Caki2 (cell line): ENCODE measurements around the gene KIAA1217. TPM values are rescaled to one million over a fixed set of nuclear protein-coding genes. Genes with fewer than 3 reads are reported as not detected.
"Not testable (repeated sequence)": the region's sequence is repeated elsewhere in the genome, so short reads cannot be mapped to it uniquely, and the experiment has no call there.

Source experiments
- DNase-seq: peaks from one replicate; pipeline ENCODE4 v3.0.0-alpha.2; 2015; ENCODE audit warnings: low read depth
- in situ Hi-C: cut with HindIII; loops from 2 replicates; pipeline ENCODE4 v1.10.0; 2016; ENCODE audit warnings: low sequenced_read_pairs, low pct_unique_long_range_greater_than_20kb, mixed read lengths
- total RNA-seq: library from RNA; depleted of rRNA; stranded (reverse); fragments of >200 nt; shearing (Covaris generic); gene quantifications from 2 replicates; pipeline ENCODE4 v1.2.3, GENCODE V29; 2014; ENCODE audit warnings: low replicate concordance

Gene KIAA1217
- total RNA-seq, 1 experiment from 2014 or later: 0.95 TPM

DNA sequence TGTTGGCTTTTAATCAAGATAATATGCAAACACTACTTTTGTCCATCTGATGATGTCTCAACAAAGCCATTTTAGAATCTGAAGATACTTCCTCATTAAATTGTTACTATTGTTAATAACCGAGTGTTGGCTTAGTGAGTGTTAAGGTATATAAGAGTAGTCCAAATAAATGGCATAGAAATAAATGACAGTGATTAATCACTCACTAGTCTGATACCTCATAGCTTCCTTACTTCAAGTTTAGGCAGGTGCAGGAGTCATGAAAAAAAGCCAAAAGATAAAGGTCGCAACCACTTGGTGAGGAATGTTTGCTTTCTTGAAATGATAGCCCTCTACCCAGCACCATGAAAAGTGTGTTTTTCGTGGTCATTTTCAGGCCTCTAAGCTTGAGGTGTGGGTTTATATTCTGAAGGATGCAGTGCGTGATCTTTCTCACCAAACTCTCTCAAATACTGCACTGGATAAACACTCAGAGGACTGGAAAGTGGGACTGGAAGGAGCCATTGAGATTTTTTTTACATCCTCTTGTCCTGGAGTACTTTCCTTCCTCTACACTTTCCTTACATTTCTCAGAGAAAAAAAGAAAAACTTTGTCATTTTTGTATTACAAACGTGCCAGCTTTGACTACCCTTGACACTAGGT is 138.1 kb downstream of the KIAA1217 start:
- no peak for DNase-seq
- in situ Hi-C loops: no loop called here

DNA sequence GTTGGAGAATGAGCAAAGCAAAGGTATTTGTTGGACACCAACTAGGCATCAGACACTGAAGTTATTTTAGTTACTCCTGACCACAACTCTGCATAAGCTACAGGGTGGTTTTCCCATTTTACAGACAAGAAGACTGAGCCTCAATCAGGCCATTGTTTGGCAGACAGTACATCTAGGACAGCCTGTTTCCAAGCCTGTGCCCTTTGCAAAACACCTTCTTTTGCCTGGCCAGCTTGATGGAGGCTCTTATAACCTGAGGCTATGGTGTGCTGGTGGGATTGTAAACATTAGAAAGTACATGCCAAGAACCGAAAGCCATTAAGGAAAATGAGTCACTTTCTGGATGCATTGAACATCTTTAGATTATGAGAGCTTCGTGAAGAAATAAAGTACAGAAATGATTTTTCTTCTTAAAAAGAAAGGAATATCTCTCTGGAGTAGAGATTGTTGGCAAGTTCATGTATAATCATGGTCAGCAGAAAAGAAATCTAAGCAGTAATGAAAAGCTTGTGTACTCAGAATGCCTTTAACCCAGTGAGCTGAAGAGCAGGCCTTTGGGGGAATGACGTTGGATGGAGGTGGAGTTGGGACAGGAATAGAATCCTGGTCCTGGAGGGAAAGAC is 140.6 kb downstream of the KIAA1217 start:
- in situ Hi-C loops: no loop called here
- DNase-seq: no peak

DNA sequence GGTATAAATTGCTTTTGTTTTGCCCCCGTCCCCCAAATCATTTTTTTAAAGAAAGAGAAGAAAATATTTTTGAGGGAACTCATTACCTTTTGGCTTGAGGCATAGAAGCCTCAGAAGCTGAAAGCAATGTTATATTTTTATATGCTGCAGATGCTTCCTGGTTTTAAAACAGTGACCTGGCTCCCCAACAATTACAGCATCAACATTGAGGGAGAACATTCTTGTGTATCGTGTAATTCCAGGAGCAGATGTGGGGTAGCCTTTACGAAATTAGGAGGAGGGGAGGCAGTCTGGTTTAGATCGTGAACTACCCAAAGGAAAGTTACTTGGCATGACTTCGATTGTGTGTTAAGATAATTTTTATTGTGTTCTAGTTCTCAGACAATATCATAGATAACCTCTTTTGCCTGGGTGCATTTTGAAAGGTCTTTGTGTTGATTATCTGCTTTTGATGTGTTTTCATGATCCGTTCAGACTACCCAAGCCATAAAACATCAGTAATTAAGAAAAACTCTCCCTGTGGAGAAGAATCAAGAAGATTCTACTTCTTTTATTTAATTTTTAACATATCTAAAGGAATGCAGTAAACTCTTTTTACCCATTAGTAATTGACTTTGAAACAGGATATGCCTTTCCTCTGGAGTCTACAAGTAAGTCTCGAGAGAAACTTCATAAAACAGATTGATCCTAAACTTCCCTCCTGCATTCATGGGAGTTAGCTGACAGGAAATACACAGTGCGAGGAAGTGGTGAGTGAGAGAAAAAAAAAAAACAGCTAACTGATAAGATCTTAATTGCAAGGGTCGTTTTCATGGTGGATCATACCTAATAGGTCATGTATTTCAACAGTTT is 141.4 kb downstream of the KIAA1217 start:
- in situ Hi-C loops: no loop called here

DNA sequence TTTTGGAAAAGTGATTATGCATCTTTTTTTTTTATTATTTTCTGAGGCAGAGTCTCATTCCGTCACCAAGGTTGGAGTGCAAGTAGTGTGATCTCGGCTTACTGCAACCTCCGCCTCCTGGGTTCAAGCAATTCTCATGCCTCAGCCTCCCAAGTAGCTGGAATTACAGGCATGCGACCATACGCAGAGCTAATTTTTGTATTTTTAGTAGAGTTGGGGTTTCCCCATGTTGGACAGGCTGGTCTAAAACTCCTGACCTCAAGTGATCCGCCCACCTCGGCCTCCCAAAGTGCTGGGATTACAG is 141.9 kb downstream of the KIAA1217 start:
- DNase-seq, in situ Hi-C loops: not testable (repeated sequence)

More for the DNA sequence above, 141.4 kb downstream of the KIAA1217 start:
- DNase-seq: no peak

DNA sequence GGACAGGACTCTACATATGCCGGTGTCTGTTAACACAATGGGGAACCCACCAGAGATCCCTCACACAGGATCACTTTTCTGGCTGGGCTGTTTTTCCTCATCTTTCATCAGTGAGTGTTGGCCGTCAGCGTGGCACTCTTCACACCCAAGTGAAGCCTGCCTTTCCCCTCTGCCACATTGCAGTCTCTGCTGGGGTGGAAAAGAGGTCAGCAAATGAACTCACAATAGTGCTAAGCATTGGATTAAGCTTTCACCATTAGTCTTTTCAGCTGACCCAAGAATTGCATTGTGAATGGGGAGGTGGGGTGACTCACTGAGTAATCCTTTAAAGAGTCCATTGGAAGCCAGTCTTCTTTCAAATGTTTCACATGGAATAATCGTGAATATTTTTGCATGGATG is 143.0 kb downstream of the KIAA1217 start:
- in situ Hi-C loops: no loop called here
- no peak for DNase-seq

DNA sequence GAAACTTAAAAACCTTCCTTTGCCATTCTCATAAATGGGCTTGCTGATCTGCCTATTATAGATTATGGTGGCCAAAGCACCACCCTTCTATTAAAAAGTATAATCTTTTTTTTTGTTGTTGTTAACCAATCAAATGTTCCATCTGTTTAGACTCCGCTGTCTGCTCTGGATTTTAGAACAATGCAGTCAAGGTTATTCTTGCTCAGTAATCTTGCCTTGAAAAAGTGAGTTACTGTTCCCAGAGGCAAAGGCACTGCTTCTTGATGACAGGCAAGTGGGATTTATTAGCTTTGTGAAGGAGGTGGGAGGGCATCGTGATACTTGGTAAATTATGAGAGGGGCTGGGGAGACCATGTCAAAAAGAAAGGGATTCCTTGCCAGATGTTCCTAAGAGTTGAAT is 143.5 kb downstream of the KIAA1217 start:
- in situ Hi-C loops: no loop called here
- DNase-seq: no peak

DNA sequence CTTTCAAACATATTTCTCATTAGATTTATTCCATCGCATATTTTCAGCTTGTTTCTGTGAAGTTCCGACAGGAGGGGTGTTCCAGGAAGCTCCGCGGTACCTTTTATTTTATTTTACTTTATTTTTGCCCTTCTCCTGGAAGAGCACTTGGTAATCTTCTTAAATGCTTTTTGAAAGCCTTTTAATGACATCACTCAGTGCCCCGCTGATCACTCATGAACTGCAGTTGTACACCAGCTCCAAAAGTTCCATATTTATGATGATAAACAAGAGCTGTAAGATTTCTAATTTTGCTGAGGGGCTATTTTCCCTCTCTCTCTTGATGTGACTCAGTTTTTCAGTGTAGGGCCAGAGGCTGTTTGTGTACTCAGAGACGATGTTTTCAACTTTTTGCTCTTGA is 144.4 kb downstream of the KIAA1217 start:
- DNase-seq: no peak
- in situ Hi-C loops: no loop called here

DNA sequence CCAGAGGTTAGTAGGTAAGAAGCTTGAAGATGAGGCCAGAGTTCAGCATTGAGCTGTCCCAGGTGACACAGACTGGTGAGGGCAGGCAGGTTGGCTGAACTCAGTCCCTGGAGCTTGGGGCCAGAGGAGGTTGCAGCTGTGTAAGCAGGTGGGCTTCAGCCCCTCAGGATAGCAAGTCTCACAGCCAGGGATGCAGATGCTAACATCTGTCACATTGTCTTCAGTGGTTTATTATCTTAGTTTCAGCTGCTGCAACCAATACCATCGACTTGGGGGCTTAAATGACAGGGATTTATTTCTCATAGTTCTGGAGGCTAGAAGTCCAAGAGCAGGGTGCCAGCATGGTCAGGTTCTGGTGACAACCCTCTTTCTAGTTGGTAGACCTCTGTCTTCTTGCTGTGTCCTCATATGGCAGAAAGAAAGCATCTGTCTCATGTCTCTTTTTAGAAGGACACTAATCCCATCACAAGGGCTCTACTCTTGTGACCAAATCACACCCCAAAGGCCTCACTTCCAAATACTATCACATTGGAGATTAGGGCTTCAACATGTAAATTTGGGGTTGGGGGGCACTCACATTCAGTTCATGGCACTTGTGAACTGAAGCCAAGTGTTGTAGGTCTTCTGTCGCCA is 146.2 kb downstream of the KIAA1217 start:
- in situ Hi-C loops: no loop called here
- no peak for DNase-seq

DNA sequence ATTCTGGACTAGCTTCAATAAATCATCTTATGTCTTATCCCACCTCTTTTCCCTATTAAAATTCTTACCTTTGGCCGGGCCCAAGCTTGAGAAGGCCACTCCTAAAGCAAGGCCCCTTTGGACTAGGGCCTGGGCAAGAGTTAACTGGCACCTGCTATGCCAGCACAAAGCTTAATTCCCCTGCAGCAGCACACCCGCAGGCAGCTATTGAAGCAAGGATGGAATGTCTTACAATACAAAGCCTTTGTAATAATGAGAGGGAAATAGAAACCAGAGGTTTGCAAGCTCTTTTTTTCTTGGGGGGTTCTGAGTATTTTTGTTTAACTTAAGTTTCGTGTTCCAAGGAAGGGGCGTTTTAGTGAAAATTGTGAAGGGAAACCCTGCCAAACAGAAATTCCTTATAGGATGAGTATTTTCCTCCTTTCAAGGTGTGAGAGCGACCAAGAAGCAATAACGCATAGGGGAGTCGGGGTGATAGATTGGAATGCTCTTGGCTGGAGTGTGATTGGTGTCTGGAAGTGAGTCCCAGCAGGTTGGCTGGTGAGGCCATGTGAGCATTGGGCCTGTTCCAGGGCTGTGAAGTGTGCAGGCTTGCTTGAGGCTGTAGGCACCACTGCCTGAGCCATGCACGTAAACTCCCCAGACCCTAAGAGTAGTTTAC is 148.5 kb downstream of the KIAA1217 start:
- no peak for DNase-seq
- in situ Hi-C loops: no loop called here

DNA sequence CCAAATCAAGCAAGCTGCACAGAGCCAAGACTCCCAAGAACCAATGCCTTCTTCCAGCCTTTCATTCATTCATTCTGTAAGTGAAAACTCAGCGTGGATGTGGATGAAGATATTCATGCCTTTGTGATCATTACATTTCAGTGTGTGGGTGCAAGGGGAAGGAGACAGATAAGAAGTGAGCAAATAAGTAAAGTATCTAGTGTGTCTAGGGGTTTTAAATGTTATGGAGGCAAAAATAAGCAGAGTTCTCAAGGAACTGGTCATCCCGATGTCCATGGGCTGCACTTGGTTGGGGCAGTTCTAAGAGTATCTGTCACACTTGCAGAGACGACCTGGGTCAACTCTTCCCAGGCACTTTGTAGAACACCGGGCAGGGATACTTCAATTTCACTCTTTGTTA is 149.1 kb downstream of the KIAA1217 start:
- in situ Hi-C loops: no loop called here
- DNase-seq: no peak

DNA sequence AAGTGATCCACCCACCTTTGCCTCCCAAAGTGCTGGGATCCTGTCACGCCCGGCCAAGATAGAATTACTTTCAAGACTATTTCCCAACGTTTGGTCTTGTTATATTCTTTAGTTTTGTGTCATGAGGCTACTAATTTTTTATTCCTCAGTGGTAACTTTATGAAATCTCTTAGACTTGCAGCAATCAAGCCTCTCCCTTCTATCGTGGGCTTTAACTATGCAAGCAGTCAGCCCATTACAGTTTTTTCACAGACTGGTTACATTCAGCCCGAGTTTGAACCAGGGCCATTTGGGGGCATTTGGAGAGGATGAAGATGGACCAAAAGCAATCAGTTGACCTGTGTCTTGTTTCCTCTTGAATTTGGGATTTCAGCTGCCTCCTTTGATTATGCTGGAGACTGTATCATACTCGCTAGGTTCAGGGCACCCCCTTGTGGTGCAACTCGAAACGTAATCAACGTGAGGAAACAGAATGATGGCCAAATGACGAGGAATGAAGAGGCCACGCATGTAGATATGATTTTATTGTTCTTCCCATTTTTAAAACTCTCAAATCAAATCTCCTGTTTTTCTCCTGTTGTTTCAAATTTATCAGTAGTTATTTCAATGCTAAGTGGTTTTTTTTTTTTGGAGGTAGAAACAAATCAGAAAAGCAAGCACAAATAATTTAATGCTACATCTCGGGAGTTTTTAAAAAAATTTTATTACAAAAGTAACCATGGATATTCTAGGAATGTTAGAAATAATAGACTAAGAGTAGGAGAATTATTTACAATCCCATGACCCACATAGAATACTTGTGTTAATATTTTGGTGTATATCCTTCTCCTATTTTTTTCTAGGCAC is 151.6 kb downstream of the KIAA1217 start:
- in situ Hi-C loops: no loop called here
- DNase-seq: peak; percentile 37

DNA sequence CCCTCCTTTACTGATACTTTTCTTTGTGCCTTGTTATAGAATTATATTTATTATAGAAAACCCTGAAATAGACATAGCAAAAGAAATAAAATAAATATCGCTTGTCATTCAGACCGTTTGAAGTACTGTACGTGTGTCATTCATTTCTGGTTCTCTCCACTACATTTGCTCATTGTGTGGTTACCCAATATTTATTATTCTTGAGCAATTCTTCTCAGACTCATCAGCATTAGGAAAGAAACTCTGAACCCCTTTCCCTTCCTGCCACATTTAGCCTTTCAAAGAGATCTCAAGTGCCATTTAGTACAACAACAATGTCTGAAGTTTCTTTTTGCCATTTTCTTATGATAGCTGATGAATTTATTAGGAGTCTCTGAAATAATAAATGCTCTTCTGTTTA is 154.1 kb downstream of the KIAA1217 start:
- DNase-seq: no peak
- in situ Hi-C loops: no loop called here

DNA sequence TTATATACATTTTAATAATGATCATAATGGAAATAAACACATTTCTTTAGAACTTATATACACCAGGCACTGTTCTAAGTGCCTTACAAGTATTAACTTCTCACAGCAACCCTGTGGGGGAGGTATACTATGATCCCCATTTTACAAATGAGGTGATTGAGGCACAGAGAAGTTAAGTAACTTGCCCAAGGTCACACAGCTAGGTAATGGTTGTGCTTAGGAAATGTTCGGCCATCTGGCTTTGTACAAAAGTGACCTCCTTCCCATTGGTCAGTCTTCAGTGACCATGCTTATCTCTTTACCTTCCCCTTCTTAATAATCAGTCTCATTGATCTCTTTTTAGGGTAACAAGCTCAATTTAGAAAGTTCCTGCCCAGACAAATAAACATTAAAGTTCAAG is 158.8 kb downstream of the KIAA1217 start:
- no peak for DNase-seq
- in situ Hi-C loops: no loop called here

DNA sequence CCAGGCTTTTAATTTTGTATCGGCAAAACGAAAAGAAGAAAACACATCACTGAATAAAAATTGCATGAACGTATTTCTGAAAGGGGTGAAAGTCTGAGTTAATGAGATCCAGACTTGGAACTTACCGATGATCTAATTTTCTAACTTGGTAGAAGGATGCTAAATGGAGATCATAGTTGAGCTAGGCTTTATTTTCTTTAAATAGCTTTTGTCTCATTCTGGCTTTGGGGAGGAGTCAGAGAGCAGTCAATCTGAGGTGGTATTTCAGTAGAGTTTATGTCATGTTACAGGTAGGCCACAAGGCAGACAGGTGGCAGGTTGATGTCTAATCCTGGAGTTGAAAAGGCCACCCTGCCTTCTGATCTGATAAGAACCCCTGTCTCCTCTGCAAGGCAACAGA is 161.9 kb downstream of the KIAA1217 start:
- DNase-seq: no peak
- in situ Hi-C loops: no loop called here

DNA sequence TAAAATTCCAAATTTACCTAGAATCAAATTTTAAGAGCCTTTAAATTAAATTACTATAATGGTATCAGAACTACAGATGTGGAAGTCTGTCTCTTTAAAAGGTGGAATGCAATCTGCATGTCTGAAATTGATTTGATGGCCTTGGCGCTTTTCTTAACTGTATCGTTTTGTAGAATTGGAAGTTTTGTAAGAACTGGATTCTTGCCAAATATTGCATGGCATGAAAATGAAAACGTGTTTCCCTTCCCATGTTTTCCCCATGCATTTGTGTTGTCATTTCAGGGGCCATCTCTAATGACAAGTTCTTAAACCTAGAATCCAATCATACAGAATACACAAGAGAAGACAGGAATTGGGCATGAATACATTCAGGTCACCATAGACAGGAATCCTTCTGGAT is 162.5 kb downstream of the KIAA1217 start:
- in situ Hi-C loops: no loop called here
- no peak for DNase-seq

DNA sequence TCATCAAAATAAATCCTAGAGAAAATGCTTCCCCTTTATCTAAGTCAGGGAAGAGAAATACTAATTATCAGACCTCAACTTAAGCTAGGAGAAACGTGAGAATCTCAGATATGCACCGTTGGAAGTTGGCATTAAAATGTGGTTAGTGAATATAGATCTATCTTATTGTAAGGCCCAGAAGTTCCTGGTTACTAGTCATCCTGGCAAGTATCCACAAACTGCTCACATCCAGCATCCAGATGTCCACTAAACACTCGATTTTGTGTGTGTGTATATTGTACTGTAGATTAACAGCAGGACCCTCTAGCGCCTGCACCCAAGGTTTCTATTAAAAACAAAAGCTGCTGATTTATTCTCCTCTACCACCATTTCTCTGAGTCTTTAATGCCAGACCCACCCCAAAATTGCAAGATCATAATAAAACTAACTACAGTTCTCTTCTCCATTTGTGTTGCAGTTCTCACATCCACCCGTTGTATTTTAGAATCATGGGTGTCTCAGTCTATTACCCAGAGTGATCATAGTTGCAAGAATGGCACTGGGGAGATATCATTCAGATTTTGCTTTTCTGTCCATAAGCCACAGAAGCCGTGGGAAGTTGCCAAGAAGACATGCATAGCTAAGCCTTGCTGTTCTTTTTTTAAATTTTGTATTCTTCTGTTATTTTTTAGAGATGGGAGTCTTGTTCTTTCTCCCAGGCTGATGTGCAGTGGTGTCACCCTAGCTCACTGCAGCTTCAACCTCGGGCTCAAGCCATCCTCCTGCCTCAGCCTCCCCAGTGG is 165.4 kb downstream of the KIAA1217 start:
- in situ Hi-C loops: no loop called here
- no peak for DNase-seq

DNA sequence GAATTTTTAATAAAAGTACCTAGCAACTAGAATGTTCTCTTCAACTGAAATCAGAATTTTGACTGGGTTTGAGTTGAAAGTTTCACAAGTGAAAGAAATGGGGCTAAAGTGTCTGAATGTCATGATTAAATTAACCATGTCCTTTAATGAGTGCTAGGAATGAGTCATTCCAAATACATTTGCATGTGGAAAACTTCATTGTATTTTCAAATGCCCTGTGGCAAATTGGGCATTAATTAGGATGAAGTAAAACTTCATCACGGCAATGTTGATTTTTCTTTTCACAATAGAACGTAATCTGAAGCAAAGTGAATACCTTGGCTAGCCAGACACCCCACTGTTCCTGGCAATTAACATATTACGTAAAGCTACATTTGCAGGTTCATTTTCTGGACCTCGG is 166.6 kb downstream of the KIAA1217 start:
- DNase-seq: no peak
- in situ Hi-C loops: no loop called here
